Suprapubic skin (tissue), 3 donors: ENCODE results near the gene PRSS27.

Source experiments
- CTCF ChIP-seq, 2 donors: fragments of 200-600 bp in 1 of 2; fragments of 450-650 bp in 1 of 2; sonication (generic) in 1 of 2; IDR thresholded peaks; one replicate each; pipeline ENCODE4 v1.5.1; 2016 to 2019; ENCODE audit warnings: antibody characterized with exemption in 2 of 2, mild to moderate bottlenecking in 1 of 2, moderate library complexity in 1 of 2
- EP300 ChIP-seq: sonication (generic); formaldehyde crosslinking; IDR thresholded peaks from one replicate; pipeline ENCODE4 v1.6.1; 2017; ENCODE audit warnings: antibody characterized with exemption

GRCh38 chr16:2706085-2706484, 13.9 kb downstream of the PRSS27 start:
- no peak for TF ChIP-seq CTCF (IDR thresholded peaks at IDR 0.05)
- no peak for TF ChIP-seq EP300
